Kidney (tissue), 14 donors: ENCODE measurements around the gene C8A. TPM values are rescaled to one million over a fixed set of nuclear protein-coding genes. Genes with fewer than 3 reads are reported as not detected.

ENCODE experiments used
- DNase-seq, 5 donors: peaks; one replicate each; pipeline ENCODE4 v3.0.0-alpha.2; 2013 to 2020
- FAIRE-seq: peaks from 2 replicates; lab custom pipeline; 2012; peaks lifted over from hg19 to GRCh38; lab: Jason Lieb, UNC
- H3K27ac ChIP-seq, 2 donors: one replicate each; pipeline ENCODE4 v1.7.0; 2013; ENCODE audit warnings: low read depth in 2 of 2, low read length in 2 of 2, inconsistent platforms in 1 of 2
- H3K27me3 ChIP-seq: one replicate; pipeline ENCODE4 v1.7.1; 2013; ENCODE audit warnings: low read length, inconsistent platforms; ENCODE audit not compliant: control insufficient read depth, insufficient read depth
- H3K36me3 ChIP-seq, 3 donors: one replicate each; pipeline versions ENCODE4 v1.7.0 to v1.7.1; 2013; ENCODE audit warnings: low read length in 3 of 3, control low read depth in 1 of 3, inconsistent platforms in 1 of 3; ENCODE audit not compliant: insufficient read depth in 3 of 3, control insufficient read depth in 2 of 3
- H3K4me1 ChIP-seq, 3 donors: one replicate each; pipeline versions ENCODE4 v1.7.0 to v1.7.1; 2013; ENCODE audit warnings: low read length in 3 of 3, inconsistent platforms in 1 of 3, low read depth in 1 of 3; ENCODE audit not compliant: control insufficient read depth in 2 of 3, insufficient read depth in 2 of 3
- H3K4me3 ChIP-seq, 3 donors: one replicate each; pipeline versions ENCODE4 v1.7.0 to v1.8.1; 2013; ENCODE audit warnings: low read length in 3 of 3, control low read depth in 1 of 3, inconsistent platforms in 1 of 3
- H3K9ac ChIP-seq, 3 donors: one replicate each; pipeline versions ENCODE4 v1.7.0 to v1.7.1; 2013; ENCODE audit warnings: low read length in 3 of 3, control low read depth in 1 of 3, inconsistent platforms in 1 of 3
- H3K9me3 ChIP-seq, 3 donors: one replicate each; pipeline versions ENCODE4 v1.7.0 to v1.7.1; 2013; ENCODE audit warnings: low read length in 3 of 3, control low read depth in 1 of 3, inconsistent platforms in 1 of 3; ENCODE audit not compliant: control insufficient read depth in 2 of 3, insufficient read depth in 1 of 3
- intact Hi-C: fragments of 100-400 bp; cut with DNase I; formaldehyde crosslinking; loops from one replicate; pipeline ENCODE4 v1.11.1; 2022
- polyA plus RNA-seq: library from polyadenylated mRNA; stranded (reverse); fragments of 350-450 nt; fragmentation: Illumina TruSeq; extraction: RNeasy Lipid Tissue Mini Kit (QIAGEN cat#74804); gene quantifications from one replicate; pipeline ENCODE4 v1.2.3, GENCODE V29; 2014; ENCODE audit warnings: low read depth, low replicate concordance; ENCODE audit not compliant: insufficient read depth
- total RNA-seq: library from RNA; stranded (reverse); fragmentation: NEBNext Ultra II Directional; extraction: Animal tissue kit (Norgen Biotek cat#: 25700); gene quantifications from one replicate; pipeline ENCODE4 v1.2.1, GENCODE V29; 2021
- TF ChIP-seq, protein P1 (sequence below): IDR thresholded peaks from 3 replicates; pipeline ENCODE4 v1.5.1; 2012; ENCODE audit warnings: mild to moderate bottlenecking, moderate library complexity, borderline replicate concordance; ENCODE audit not compliant: insufficient read depth; ENCODE audit errors: extremely low read depth
- donor health status: control.
- donor health status: control.
- donor health status: control.
- donor health status: control.
- donor health status: control.
- donor health status: DM: yes; HTN: yes; CAD: no.
- donor health status: Normal renal cell carcinoma (clear cell type).

C8A gene
- total and polyA plus RNA-seq, 2 donors from 2014 or later: 0.09 TPM; not detected in 1

DNA sequence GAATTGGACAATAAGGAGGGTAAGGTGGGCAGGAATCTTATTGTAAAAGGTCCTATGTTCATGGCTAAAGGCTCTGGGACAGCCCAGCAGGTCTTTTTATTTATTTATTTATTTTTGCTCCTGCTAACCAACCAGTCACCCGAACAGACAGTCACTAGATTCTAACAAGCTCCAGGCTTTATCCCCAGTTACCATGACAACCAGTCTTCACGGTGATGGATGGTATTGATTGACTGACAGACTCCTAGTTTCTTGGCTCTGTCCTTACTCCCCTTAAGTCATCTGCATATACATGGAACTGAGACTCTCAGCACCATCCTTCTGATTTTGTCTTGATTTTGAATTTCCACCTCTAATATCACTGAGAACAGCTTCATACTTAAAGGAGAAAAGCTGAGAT, 44.3 kb downstream of the C8A start:
- FAIRE-seq: no peak
- Histone ChIP-seq H3K27me3 (no peaks in the 10 kb centered on the region), H3K9me3 (no peaks in the 10 kb centered on the region), H3K4me3 (no peak overlapping the region), H3K36me3 (no peaks in the 10 kb centered on the region), H3K9ac (no peak overlapping the region), H3K4me1 (peaks cover 0 to 19% (median 9%) of the 10 kb centered on the region in 3 donors), H3K27ac (no peak overlapping the region)
- TF ChIP-seq, protein P1, sequence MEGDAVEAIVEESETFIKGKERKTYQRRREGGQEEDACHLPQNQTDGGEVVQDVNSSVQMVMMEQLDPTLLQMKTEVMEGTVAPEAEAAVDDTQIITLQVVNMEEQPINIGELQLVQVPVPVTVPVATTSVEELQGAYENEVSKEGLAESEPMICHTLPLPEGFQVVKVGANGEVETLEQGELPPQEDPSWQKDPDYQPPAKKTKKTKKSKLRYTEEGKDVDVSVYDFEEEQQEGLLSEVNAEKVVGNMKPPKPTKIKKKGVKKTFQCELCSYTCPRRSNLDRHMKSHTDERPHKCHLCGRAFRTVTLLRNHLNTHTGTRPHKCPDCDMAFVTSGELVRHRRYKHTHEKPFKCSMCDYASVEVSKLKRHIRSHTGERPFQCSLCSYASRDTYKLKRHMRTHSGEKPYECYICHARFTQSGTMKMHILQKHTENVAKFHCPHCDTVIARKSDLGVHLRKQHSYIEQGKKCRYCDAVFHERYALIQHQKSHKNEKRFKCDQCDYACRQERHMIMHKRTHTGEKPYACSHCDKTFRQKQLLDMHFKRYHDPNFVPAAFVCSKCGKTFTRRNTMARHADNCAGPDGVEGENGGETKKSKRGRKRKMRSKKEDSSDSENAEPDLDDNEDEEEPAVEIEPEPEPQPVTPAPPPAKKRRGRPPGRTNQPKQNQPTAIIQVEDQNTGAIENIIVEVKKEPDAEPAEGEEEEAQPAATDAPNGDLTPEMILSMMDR: no peak
- no peak for DNase-seq
- intact Hi-C loops: no loop called here

- Histone ChIP-seq H3K27me3 (no peaks in the 10 kb centered on the region), H3K9ac (no peak overlapping the region), H3K9me3 (no peaks in the 10 kb centered on the region), H3K27ac (no peak overlapping the region), H3K4me1 (peaks cover 0 to 15% (median 6%) of the 10 kb centered on the region in 3 donors), H3K4me3 (no peak overlapping the region), H3K36me3 (no peaks in the 10 kb centered on the region)
- intact Hi-C loops: no loop called here
- DNase-seq: no peak
- TF ChIP-seq, protein P1: no peak
- FAIRE-seq: no peak
These were observed 47.1 kb downstream of the C8A start for GRCh38 chr1:56901716-56902115.

GRCh38 chr1:56903778-56904177, 49.2 kb downstream of the C8A start:
- no peak for FAIRE-seq

More at GRCh38 chr1:56903778-56904177, 49.2 kb downstream of the C8A start:
- no peaks in the 10 kb centered on the region for H3K36me3 ChIP-seq
- no peaks in the 10 kb centered on the region for H3K4me1 ChIP-seq
- DNase-seq: no peak
- H3K27me3 ChIP-seq: no peaks in the 10 kb centered on the region
- TF ChIP-seq, protein P1: no peak
- intact Hi-C loops: no loop called here
- no peak overlapping the region for H3K27ac ChIP-seq
- H3K4me3 ChIP-seq: no peak overlapping the region
- no peak overlapping the region for H3K9ac ChIP-seq
- H3K9me3 ChIP-seq: no peaks in the 10 kb centered on the region
